ENCODE data around the gene GARIN5B. TPM values are rescaled to one million over a fixed set of nuclear protein-coding genes. Genes with fewer than 3 reads are reported as not detected.

Gene GARIN5B
- total and polyA plus RNA-seq, 2 of the 13 experiments (the other 11 are each of a cell fraction or from before 2014, with no cell fraction given), result not detected

DNA sequence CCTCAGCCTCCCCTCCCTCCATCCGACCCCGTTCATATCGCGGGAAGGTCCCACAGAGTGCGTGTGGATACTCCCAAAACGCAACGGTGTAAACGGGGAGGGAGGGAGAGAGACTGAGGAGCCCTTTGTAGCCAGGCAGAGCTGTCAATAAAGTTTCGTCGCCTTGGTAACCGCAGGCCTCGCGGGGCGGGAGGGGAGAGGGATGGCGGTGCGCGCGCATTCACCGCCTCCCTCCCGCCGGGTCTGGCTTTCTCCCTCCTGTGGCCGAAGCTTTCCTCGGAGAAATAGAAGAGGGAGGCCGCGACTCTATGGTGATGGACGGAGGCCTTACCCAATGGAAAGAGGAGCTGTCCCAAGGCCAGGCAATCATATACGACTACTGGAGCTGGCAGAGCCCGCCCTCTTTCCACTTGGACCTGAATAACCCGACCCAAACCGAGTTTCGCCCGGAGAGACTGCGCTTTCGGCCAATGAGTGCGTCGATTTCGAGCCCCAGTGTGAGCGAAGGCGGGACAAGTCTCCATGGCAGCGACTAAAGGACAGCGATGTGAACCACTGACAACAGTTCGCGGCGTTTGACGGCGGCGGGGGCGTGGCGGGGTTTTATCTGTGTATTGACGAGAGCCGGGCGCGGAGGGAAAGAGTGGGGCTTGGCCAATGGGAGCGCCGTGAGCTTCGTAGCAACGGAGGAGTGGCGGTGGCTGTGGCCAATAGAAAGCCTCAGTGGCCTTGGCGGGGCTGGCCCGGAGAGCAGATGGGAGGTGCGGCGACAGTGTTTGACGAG is 23.8 kb downstream of the GARIN5B start, which contains the start of gene KMT5C (continued):
- TF ChIP-seq NFIB (CRISPR knock-in tag; IDR thresholded peaks at IDR 0.05; ENCODE audit: borderline replicate concordance), result no peak
- TF ChIP-seq KLF9 (CRISPR knock-in tag; IDR thresholded peaks at IDR 0.05; ENCODE audit: low read depth), result peak; percentile 28; the same call in 1 of the 2 replicates
- TF ChIP-seq ZNF12 (CRISPR knock-in tag; IDR thresholded peaks at IDR 0.05), result no peak
- TF ChIP-seq, protein P1, sequence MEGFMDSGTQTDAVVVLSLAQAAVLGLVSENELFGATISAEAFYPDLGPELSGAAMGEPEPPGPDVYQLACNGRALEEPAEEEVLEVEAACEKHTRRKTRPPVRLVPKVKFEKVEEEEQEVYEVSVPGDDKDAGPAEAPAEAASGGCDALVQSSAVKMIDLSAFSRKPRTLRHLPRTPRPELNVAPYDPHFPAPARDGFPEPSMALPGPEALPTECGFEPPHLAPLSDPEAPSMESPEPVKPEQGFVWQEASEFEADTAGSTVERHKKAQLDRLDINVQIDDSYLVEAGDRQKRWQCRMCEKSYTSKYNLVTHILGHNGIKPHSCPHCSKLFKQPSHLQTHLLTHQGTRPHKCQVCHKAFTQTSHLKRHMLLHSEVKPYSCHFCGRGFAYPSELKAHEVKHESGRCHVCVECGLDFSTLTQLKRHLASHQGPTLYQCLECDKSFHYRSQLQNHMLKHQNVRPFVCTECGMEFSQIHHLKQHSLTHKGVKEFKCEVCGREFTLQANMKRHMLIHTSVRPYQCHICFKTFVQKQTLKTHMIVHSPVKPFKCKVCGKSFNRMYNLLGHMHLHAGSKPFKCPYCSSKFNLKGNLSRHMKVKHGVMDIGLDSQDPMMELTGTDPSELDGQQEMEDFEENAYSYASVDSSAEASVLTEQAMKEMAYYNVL (CRISPR knock-in tag; IDR thresholded peaks at IDR 0.05; ENCODE audit: borderline replicate concordance), result 0 out of 2 replicates have a peak, but pooled peaks have one; percentile 37
- TF ChIP-seq, protein P2, sequence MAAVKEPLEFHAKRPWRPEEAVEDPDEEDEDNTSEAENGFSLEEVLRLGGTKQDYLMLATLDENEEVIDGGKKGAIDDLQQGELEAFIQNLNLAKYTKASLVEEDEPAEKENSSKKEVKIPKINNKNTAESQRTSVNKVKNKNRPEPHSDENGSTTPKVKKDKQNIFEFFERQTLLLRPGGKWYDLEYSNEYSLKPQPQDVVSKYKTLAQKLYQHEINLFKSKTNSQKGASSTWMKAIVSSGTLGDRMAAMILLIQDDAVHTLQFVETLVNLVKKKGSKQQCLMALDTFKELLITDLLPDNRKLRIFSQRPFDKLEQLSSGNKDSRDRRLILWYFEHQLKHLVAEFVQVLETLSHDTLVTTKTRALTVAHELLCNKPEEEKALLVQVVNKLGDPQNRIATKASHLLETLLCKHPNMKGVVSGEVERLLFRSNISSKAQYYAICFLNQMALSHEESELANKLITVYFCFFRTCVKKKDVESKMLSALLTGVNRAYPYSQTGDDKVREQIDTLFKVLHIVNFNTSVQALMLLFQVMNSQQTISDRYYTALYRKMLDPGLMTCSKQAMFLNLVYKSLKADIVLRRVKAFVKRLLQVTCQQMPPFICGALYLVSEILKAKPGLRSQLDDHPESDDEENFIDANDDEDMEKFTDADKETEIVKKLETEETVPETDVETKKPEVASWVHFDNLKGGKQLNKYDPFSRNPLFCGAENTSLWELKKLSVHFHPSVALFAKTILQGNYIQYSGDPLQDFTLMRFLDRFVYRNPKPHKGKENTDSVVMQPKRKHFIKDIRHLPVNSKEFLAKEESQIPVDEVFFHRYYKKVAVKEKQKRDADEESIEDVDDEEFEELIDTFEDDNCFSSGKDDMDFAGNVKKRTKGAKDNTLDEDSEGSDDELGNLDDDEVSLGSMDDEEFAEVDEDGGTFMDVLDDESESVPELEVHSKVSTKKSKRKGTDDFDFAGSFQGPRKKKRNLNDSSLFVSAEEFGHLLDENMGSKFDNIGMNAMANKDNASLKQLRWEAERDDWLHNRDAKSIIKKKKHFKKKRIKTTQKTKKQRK (IDR thresholded peaks at IDR 0.05; ENCODE audit: low read length), result peak; percentile 70
- 0 out of 2 replicates have a peak, but pooled peaks have one; percentile 15 for TF ChIP-seq HDAC2 (CRISPR knock-in tag; IDR thresholded peaks at IDR 0.05)
- no peak for TF ChIP-seq SRSF4 (IDR thresholded peaks at IDR 0.05; ENCODE audit: low read depth, low read length, poor library complexity, severe bottlenecking)
- peak; percentile 42; the same call in 1 of the 2 replicates for TF ChIP-seq MYC (CRISPR knock-in tag; IDR thresholded peaks at IDR 0.05; ENCODE audit: borderline replicate concordance)
- no peak for TF ChIP-seq IRF9 (CRISPR knock-in tag; IDR thresholded peaks at IDR 0.05; ENCODE audit: borderline replicate concordance)
- TF ChIP-seq SYNCRIP (IDR thresholded peaks at IDR 0.05; ENCODE audit: insufficient read depth, low read depth, low read length), result no peak
- TF ChIP-seq CREB1 (IDR thresholded peaks at IDR 0.05), result peak; percentile 95
- peak; percentile 96 for TF ChIP-seq CREB1 (CRISPR knock-in tag; IDR thresholded peaks at IDR 0.05)
- no peak for TF ChIP-seq ISL2 (CRISPR knock-in tag; IDR thresholded peaks at IDR 0.05)
- TF ChIP-seq ZNF10 (CRISPR knock-in tag; IDR thresholded peaks at IDR 0.05; ENCODE audit: borderline replicate concordance, low read depth), result no peak
- TF ChIP-seq, protein P3, sequence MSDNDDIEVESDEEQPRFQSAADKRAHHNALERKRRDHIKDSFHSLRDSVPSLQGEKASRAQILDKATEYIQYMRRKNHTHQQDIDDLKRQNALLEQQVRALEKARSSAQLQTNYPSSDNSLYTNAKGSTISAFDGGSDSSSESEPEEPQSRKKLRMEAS (IDR thresholded peaks at IDR 0.05), result peak; percentile 41; the same call in 1 of the 2 replicates
- TF ChIP-seq ZNF350 (CRISPR knock-in tag; IDR thresholded peaks at IDR 0.05; ENCODE audit: borderline replicate concordance, low read depth), result no peak; the same call in 1 of the 2 replicates
- peak; percentile 45; the same call in 1 of the 2 replicates for TF ChIP-seq ZFY (CRISPR knock-in tag; IDR thresholded peaks at IDR 0.05)
- TF ChIP-seq HOXA7 (CRISPR knock-in tag; IDR thresholded peaks at IDR 0.05), result no peak
- TF ChIP-seq PHF5A (CRISPR knock-in tag; IDR thresholded peaks at IDR 0.05; ENCODE audit: low read depth, unreplicated experiment), result peak; percentile 23
- TF ChIP-seq TAF1 (CRISPR knock-in tag; IDR thresholded peaks at IDR 0.05), result peak; percentile 61; the same call in 1 of the 2 replicates
- no peak for TF ChIP-seq ZNF720 (CRISPR knock-in tag; IDR thresholded peaks at IDR 0.05)
- peak; percentile 37; the same call in 1 of the 2 replicates for TF ChIP-seq ZFX (CRISPR knock-in tag; IDR thresholded peaks at IDR 0.05; ENCODE audit: low read depth)
- TF ChIP-seq FOXP1 (IDR thresholded peaks at IDR 0.05), result 0 out of 2 replicates have a peak, but pooled peaks have one; percentile 6
- TF ChIP-seq FOXP1 (CRISPR knock-in tag; IDR thresholded peaks at IDR 0.05), result no peak
- no peak for TF ChIP-seq SMC3 (IDR thresholded peaks at IDR 0.05; ENCODE audit: low read length)
